K562 (cell line): ENCODE data around the gene MRPL22. TPM values are rescaled to one million over a fixed set of nuclear protein-coding genes. Genes with fewer than 3 reads are reported as not detected.

ENCODE experiments used
- EP400 ChIP-seq: fragments of 450-650 bp; IDR thresholded peaks from 2 replicates; pipeline ENCODE4 v1.6.1; 2017; ENCODE audit warnings: antibody characterized with exemption, mild to moderate bottlenecking, moderate library complexity
- NONO ChIP-seq, 2 experiments: fragments of 200-400 bp in 1 of 2; fragments of 450-650 bp in 1 of 2; formaldehyde crosslinking in 1 of 2; IDR thresholded peaks; 2 replicates each; pipeline ENCODE4 v1.6.1; 2017; ENCODE audit warnings: low read depth in 2 of 2, mild to moderate bottlenecking in 2 of 2, moderate library complexity in 2 of 2, low read length in 1 of 2
- PHF8 ChIP-seq: fragments of 200-600 bp; sonication (generic); IDR thresholded peaks from 2 replicates; pipeline ENCODE4 v1.6.1; 2012; ENCODE audit warnings: mixed run types, mild to moderate bottlenecking, inconsistent platforms, low read length, moderate library complexity, borderline replicate concordance
- POLR2AphosphoS5 ChIP-seq: IDR thresholded peaks from 2 replicates; pipeline ENCODE4 v1.6.1; 2011; ENCODE audit warnings: mild to moderate bottlenecking, low read depth, low read length, moderate library complexity; ENCODE audit not compliant: control insufficient read depth, insufficient read depth
- SAFB2 ChIP-seq: fragments of 200-400 bp; formaldehyde crosslinking; IDR thresholded peaks from 2 replicates; pipeline ENCODE4 v1.6.1; 2018; ENCODE audit warnings: borderline replicate concordance, low read length, low read depth, moderate library complexity; ENCODE audit not compliant: severe bottlenecking
- polyA plus RNA-seq, 8 experiments: library from polyadenylated mRNA; depleted of rRNA in 4 of 8; stranded (reverse) in 5 of 8; unstranded in 3 of 8; fragments of >200 nt; fragmentation: Nextera tagmentation in 2 of 8; fragmentation: Illumina TruSeq in 1 of 8; extraction: Ambion mirVana in 2 of 8; extraction: Trizol in 1 of 8; gene quantifications; 2 replicates each; pipeline versions ENCODE4 v1.2.1 to v1.2.3, GENCODE V29; 2011 to 2014; ENCODE audit warnings: inconsistent platforms in 1 of 8, missing spikeins in 1 of 8
- total RNA-seq, 7 experiments: library from RNA; depleted of rRNA in 6 of 7; stranded (reverse); fragments of >200 nt in 6 of 7; fragmentation: Illumina TruSeq in 2 of 7; extraction: Trizol in 2 of 7; gene quantifications; 2 replicates each; pipeline versions ENCODE4 v1.2.1 to v1.2.3, GENCODE V29; 2011 to 2021; ENCODE audit warnings: low replicate concordance in 1 of 7
- TF ChIP-seq, protein P1 (sequence below): IDR thresholded peaks from 2 replicates; pipeline ENCODE4 v1.6.1; 2011; ENCODE audit not compliant: insufficient read length; ENCODE audit errors: extremely low read depth
- TF ChIP-seq, protein P2 (sequence below): fragments of 250-450 bp; sonication (Bioruptor Pico); IDR thresholded peaks from 2 replicates; pipeline ENCODE4 v1.8.0; 2021; ENCODE audit warnings: borderline replicate concordance, mild to moderate bottlenecking, moderate library complexity; ENCODE audit not compliant: poor library complexity, severe bottlenecking
- TF ChIP-seq, protein P3 (sequence below): fragments of 450-650 bp; IDR thresholded peaks from 2 replicates; pipeline ENCODE4 v1.6.1; 2016; ENCODE audit warnings: mild to moderate bottlenecking

MRPL22 gene
- total and polyA plus RNA-seq, 9 of the 15 experiments (the other 6 are each of a cell fraction or from before 2014, with no cell fraction given), result 41.1 to 424 (median 102) TPM

DNA sequence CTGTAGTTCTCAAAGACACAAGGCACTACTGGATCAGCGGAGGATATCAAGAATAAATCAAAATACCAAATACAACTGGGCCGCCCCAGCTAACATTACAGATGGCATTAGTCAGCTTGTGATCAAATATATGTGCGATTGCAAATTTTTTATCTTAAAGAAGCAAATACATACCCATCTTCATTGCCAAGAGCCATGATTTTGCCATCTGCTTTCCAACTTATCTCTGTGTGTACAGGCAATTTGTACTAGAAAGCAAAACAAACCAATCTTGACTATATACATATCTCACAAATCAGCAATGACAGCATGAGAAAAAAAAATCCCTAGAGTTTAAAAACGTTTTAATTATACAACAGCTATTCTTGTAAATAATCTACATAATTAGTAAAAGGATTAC lies 23.1 kb upstream of the MRPL22 start (continued):
- TF ChIP-seq, protein P1, sequence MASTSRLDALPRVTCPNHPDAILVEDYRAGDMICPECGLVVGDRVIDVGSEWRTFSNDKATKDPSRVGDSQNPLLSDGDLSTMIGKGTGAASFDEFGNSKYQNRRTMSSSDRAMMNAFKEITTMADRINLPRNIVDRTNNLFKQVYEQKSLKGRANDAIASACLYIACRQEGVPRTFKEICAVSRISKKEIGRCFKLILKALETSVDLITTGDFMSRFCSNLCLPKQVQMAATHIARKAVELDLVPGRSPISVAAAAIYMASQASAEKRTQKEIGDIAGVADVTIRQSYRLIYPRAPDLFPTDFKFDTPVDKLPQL, result no peak
- TF ChIP-seq POLR2AphosphoS5 (no peak), EP400 (no peak), SAFB2 (no peak), PHF8 (no peak), NONO (IDR thresholded peaks at IDR 0.05; ENCODE audit: low read depth in 2 of 2, low read length in 1 of 2) (no peak)
- TF ChIP-seq, protein P2, sequence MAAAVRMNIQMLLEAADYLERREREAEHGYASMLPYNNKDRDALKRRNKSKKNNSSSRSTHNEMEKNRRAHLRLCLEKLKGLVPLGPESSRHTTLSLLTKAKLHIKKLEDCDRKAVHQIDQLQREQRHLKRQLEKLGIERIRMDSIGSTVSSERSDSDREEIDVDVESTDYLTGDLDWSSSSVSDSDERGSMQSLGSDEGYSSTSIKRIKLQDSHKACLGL (CRISPR knock-in tag), result no peak
- TF ChIP-seq, protein P3, sequence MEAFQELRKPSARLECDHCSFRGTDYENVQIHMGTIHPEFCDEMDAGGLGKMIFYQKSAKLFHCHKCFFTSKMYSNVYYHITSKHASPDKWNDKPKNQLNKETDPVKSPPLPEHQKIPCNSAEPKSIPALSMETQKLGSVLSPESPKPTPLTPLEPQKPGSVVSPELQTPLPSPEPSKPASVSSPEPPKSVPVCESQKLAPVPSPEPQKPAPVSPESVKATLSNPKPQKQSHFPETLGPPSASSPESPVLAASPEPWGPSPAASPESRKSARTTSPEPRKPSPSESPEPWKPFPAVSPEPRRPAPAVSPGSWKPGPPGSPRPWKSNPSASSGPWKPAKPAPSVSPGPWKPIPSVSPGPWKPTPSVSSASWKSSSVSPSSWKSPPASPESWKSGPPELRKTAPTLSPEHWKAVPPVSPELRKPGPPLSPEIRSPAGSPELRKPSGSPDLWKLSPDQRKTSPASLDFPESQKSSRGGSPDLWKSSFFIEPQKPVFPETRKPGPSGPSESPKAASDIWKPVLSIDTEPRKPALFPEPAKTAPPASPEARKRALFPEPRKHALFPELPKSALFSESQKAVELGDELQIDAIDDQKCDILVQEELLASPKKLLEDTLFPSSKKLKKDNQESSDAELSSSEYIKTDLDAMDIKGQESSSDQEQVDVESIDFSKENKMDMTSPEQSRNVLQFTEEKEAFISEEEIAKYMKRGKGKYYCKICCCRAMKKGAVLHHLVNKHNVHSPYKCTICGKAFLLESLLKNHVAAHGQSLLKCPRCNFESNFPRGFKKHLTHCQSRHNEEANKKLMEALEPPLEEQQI, result no peak
- TF ChIP-seq, all 486 proteins: peak for 0
